GM23338 (cell line): ENCODE data around the gene APLN. TPM values are rescaled to one million over a fixed set of nuclear protein-coding genes. Genes with fewer than 3 reads are reported as not detected.

Experiments used
- ATAC-seq: fragments of 200-7000 bp; cut with Tn5 transposase; 3 replicates; pipeline ENCODE4 v1.9.1; 2020
- DNase-seq: peaks from one replicate; pipeline ENCODE4 v3.0.0-alpha.2; 2015; ENCODE audit warnings: low spot score
- H2AFZ ChIP-seq: fragments of 200-600 bp; sonication (generic); 2 replicates; pipeline ENCODE4 v1.8.0; 2016; ENCODE audit warnings: antibody characterized with exemption, mild to moderate bottlenecking, moderate library complexity
- H3F3A ChIP-seq: fragments of 200-600 bp; sonication (generic); replicated peaks from 2 replicates; pipeline ENCODE4 v1.8.0; 2017; ENCODE audit warnings: antibody characterized with exemption, mixed run types, low read depth
- H3K27ac ChIP-seq: fragments of 200-600 bp; sonication (generic); 2 replicates; pipeline ENCODE4 v1.6.1; 2016; ENCODE audit warnings: low read depth
- H3K27me3 ChIP-seq: fragments of 200-600 bp; sonication (generic); 2 replicates; pipeline ENCODE4 v1.8.0; 2016; ENCODE audit warnings: mild to moderate bottlenecking, mixed run types, moderate library complexity; ENCODE audit not compliant: insufficient read depth
- H3K36me3 ChIP-seq: fragments of 200-600 bp; sonication (generic); 2 replicates; pipeline ENCODE4 v1.8.0; 2016; ENCODE audit warnings: mild to moderate bottlenecking; ENCODE audit not compliant: insufficient read depth
- H3K4me1 ChIP-seq: fragments of 200-600 bp; sonication (generic); 2 replicates; pipeline ENCODE4 v1.8.0; 2016; ENCODE audit warnings: mild to moderate bottlenecking, moderate library complexity; ENCODE audit not compliant: insufficient read depth
- H3K4me2 ChIP-seq: fragments of 200-600 bp; sonication (generic); 2 replicates; pipeline ENCODE4 v1.7.1; 2017; ENCODE audit warnings: mixed run types
- H3K4me3 ChIP-seq: fragments of 200-600 bp; sonication (generic); 2 replicates; pipeline ENCODE4 v1.6.1; 2016; ENCODE audit warnings: mixed run types
- H3K79me2 ChIP-seq: fragments of 200-600 bp; sonication (generic); replicated peaks from 2 replicates; pipeline ENCODE4 v1.8.0; 2017; ENCODE audit warnings: mild to moderate bottlenecking; ENCODE audit not compliant: insufficient read depth
- H3K9me2 ChIP-seq: fragments of 200-600 bp; sonication (generic); 2 replicates; pipeline ENCODE4 v1.8.0; 2017; ENCODE audit not compliant: insufficient read depth
- H4K20me1 ChIP-seq: fragments of 200-600 bp; sonication (generic); replicated peaks from 2 replicates; pipeline ENCODE4 v1.8.0; 2017; ENCODE audit warnings: mild to moderate bottlenecking; ENCODE audit not compliant: insufficient read depth
- H3K27ac Mint-ChIP-seq: 2 replicates; pipeline ENCODE4 v1.8.0; 2020; ENCODE audit warnings: inconsistent platforms, mild to moderate bottlenecking, moderate library complexity, mixed read lengths
- H3K27me3 Mint-ChIP-seq: 3 replicates; pipeline ENCODE4 v1.8.0; 2022; ENCODE audit warnings: low read depth, mild to moderate bottlenecking, moderate library complexity, mixed read lengths, inconsistent platforms; ENCODE audit not compliant: insufficient read depth, poor library complexity
- H3K36me3 Mint-ChIP-seq: 3 replicates; pipeline ENCODE4 v1.8.0; 2021; ENCODE audit warnings: low read depth, mild to moderate bottlenecking, inconsistent platforms, moderate library complexity, mixed read lengths
- H3K4me1 Mint-ChIP-seq: 3 replicates; pipeline ENCODE4 v1.8.0; 2020; ENCODE audit warnings: mild to moderate bottlenecking, inconsistent platforms, mixed read lengths
- H3K4me3 Mint-ChIP-seq: 3 replicates; pipeline ENCODE4 v1.8.0; 2021; ENCODE audit warnings: moderate library complexity, mild to moderate bottlenecking, inconsistent platforms, mixed read lengths
- H3K9me3 Mint-ChIP-seq: 3 replicates; pipeline ENCODE4 v1.8.0; 2020; ENCODE audit warnings: moderate library complexity, mild to moderate bottlenecking, inconsistent platforms, mixed read lengths
- CREB1 ChIP-seq: fragments of 250-450 bp; sonication (Bioruptor Pico); IDR thresholded peaks from 2 replicates; pipeline ENCODE4 v1.5.0; 2020; ENCODE audit warnings: low read depth, mild to moderate bottlenecking, moderate library complexity
- CTCF ChIP-seq, 2 experiments: fragments of 200-600 bp in 1 of 2; sonication (generic) in 1 of 2; conservative IDR thresholded peaks; 2 replicates each; pipeline versions ENCODE4 v1.5.1 to v1.6.1; 2016 to 2017; ENCODE audit warnings: antibody characterized with exemption in 2 of 2, low read depth in 2 of 2, mild to moderate bottlenecking in 2 of 2, moderate library complexity in 1 of 2
- ETS1 ChIP-seq: IDR thresholded peaks from 2 replicates; pipeline ENCODE4 v1.6.1; 2016; ENCODE audit warnings: antibody characterized with exemption
- EZH2 ChIP-seq: fragments of 200-600 bp; sonication (generic); IDR thresholded peaks from one replicate; pipeline ENCODE4 v1.8.0; 2017; ENCODE audit warnings: antibody characterized with exemption, mild to moderate bottlenecking, low read depth; ENCODE audit not compliant: unreplicated experiment
- EZH2phosphoT487 ChIP-seq: fragments of 200-600 bp; sonication (generic); IDR thresholded peaks from one replicate; pipeline ENCODE4 v1.8.1; 2018; ENCODE audit warnings: antibody characterized with exemption; ENCODE audit not compliant: unreplicated experiment
- JUNB ChIP-seq: IDR thresholded peaks from one replicate; pipeline ENCODE4 v1.6.1; 2016; ENCODE audit warnings: antibody characterized with exemption; ENCODE audit not compliant: unreplicated experiment
- NANOG ChIP-seq: IDR thresholded peaks from 2 replicates; pipeline ENCODE4 v1.6.1; 2016; ENCODE audit warnings: antibody characterized with exemption, borderline replicate concordance
- POLR2AphosphoS5 ChIP-seq: IDR thresholded peaks from 2 replicates; pipeline ENCODE4 v1.6.1; 2016; ENCODE audit warnings: antibody characterized with exemption, low read depth
- REST ChIP-seq: IDR thresholded peaks from one replicate; pipeline ENCODE4 v1.6.1; 2018; ENCODE audit warnings: antibody characterized with exemption; ENCODE audit not compliant: unreplicated experiment
- STAT1 ChIP-seq: IDR thresholded peaks from one replicate; pipeline ENCODE4 v1.6.1; 2016; ENCODE audit warnings: antibody characterized with exemption; ENCODE audit not compliant: unreplicated experiment
- ZNF114 ChIP-seq: fragments of 250-450 bp; sonication (Bioruptor Pico); IDR thresholded peaks from 2 replicates; pipeline ENCODE4 v1.5.0; 2020; ENCODE audit warnings: mild to moderate bottlenecking, moderate library complexity
- ZNF331 ChIP-seq: fragments of 250-450 bp; sonication (Bioruptor Pico); IDR thresholded peaks from 2 replicates; pipeline ENCODE4 v1.5.0; 2020; ENCODE audit warnings: low read depth, mild to moderate bottlenecking, moderate library complexity
- ZNF462 ChIP-seq: fragments of 250-450 bp; sonication (Bioruptor Pico); IDR thresholded peaks from 2 replicates; pipeline ENCODE4 v1.5.0; 2020; ENCODE audit warnings: mild to moderate bottlenecking, moderate library complexity
- polyA plus RNA-seq: library from polyadenylated mRNA; unstranded; fragments of >200 nt; fragmentation: Nextera tagmentation; extraction: Ambion mirVana; gene quantifications from 2 replicates; pipeline ENCODE4 v1.2.1, GENCODE V29; 2016
- total RNA-seq: library from RNA; depleted of rRNA; stranded (reverse); fragments of >200 nt; shearing (Covaris generic); gene quantifications from 2 replicates; pipeline ENCODE4 v1.2.3, GENCODE V29; 2014

APLN gene
- total and polyA plus RNA-seq, 2 experiments from 2014 or later, result 0.49 to 0.60 TPM

- Histone ChIP-seq H4K20me1 (no peaks in the 10 kb centered on the region), H3K4me2 (no peak overlapping the region), H2AFZ (no peak overlapping the region), H3K27me3 (no peaks in the 10 kb centered on the region), H3K4me3 (no peak overlapping the region), H3K79me2 (no peaks in the 10 kb centered on the region), H3K4me1 (peaks cover 12% of the 10 kb centered on the region), H3K27ac (no peak overlapping the region), H3K9me2 (no peaks in the 10 kb centered on the region), H3F3A (no peaks in the 10 kb centered on the region), H3K36me3 (no peaks in the 10 kb centered on the region)
- TF ChIP-seq JUNB (no peak), POLR2AphosphoS5 (no peak), EZH2phosphoT487 (no peak), ZNF462 (no peak), NANOG (no peak), STAT1 (no peak), ZNF331 (no peak), CREB1 (CRISPR knock-in tag) (no peak), REST (no peak), ETS1 (no peak), ZNF114 (CRISPR knock-in tag) (no peak), CTCF (conservative IDR thresholded peaks at IDR 0.05; ENCODE audit: low read depth in 2 of 2) (no peak), EZH2 (no peak)
- Mint-ChIP-seq H3K36me3 (0 out of 3 replicates have a peak, but pooled peaks cover 3% of the 10 kb centered on the region), H3K9me3 (no peaks in the 10 kb centered on the region; the same call in 2 of the 3 replicates), H3K4me3 (no peak overlapping the region), H3K4me1 (peaks cover 30% of the 10 kb centered on the region), H3K27me3 (peaks cover 2% of the 10 kb centered on the region), H3K27ac (no peak overlapping the region)
- DNase-seq, result no peak
- ATAC-seq, result no peak
Observed at GRCh38 chrX:129700536-129700935, 45.8 kb upstream of the APLN start.
